T-cell (primary cell): ENCODE results near the gene HOXA9. TPM values are rescaled to one million over a fixed set of nuclear protein-coding genes. Genes with fewer than 3 reads are reported as not detected.

Source experiments
- ATAC-seq, 4 experiments: fragments of 200-7000 bp in 3 of 4; fragments of 150-1000 bp in 1 of 4; cut with Tn5 transposase; replicated peaks in 1 of 4; 1 replicate in 3 of 4; 2 replicates in 1 of 4; pipeline ENCODE4 v1.10.0; 2021; ENCODE audit warnings: moderate library complexity in 3 of 4, mild to moderate bottlenecking in 2 of 4, moderate number of reproducible peaks in 1 of 4
- CTCF ChIA-PET, 2 donors: fragments of 300-600 bp; sonication (Branson Sonifier 250); formaldehyde crosslinking; loops; one replicate each; lab custom pipeline; 2022; ENCODE audit warnings: antibody characterized with exemption in 2 of 2; lab: Charles Lee
- POLR2A ChIA-PET, 2 donors: fragments of 300-600 bp; sonication (Branson Sonifier 250); formaldehyde crosslinking; loops; one replicate each; lab custom pipeline; 2022; ENCODE audit warnings: antibody characterized with exemption in 2 of 2; lab: Charles Lee
- DNase-seq, 35 experiments: peaks; one replicate each; pipeline versions ENCODE4 v3.0.0 to v3.0.0-alpha.2; 2013 to 2023
- H3K27ac ChIP-seq: one replicate; pipeline ENCODE4 v1.5.1; 2013; ENCODE audit warnings: low read length
- H3K27me3 ChIP-seq, 2 experiments: replicated peaks in 1 of 2; 1 replicate in 1 of 2; 2 replicates in 1 of 2; pipeline versions ENCODE4 v1.6.1 to v1.7.0; 2013; ENCODE audit warnings: low read length in 1 of 2, mixed read lengths in 1 of 2; ENCODE audit not compliant: control insufficient read depth in 2 of 2, insufficient read depth in 2 of 2; ENCODE audit errors: extremely low read depth in 1 of 2
- H3K36me3 ChIP-seq, 2 donors: 1 replicate in 1 of 2; 2 replicates in 1 of 2; pipeline versions ENCODE4 v1.6.1 to v1.7.0; 2013; ENCODE audit warnings: low read length in 1 of 2; ENCODE audit not compliant: control insufficient read depth in 2 of 2, insufficient read depth in 1 of 2; ENCODE audit errors: extremely low read depth in 1 of 2
- H3K4me1 ChIP-seq, 2 experiments: 1 replicate in 1 of 2; 2 replicates in 1 of 2; pipeline versions ENCODE4 v1.6.1 to v1.7.0; 2013; ENCODE audit warnings: low read length in 2 of 2, mixed read lengths in 1 of 2; ENCODE audit not compliant: insufficient read depth in 2 of 2, control insufficient read depth in 1 of 2; ENCODE audit errors: extremely low read depth in 1 of 2
- H3K4me3 ChIP-seq, 2 donors: 1 replicate in 1 of 2; 2 replicates in 1 of 2; pipeline versions ENCODE4 v1.5.1 to v1.7.0; 2013; ENCODE audit warnings: mild to moderate bottlenecking in 2 of 2, low read length in 1 of 2, moderate library complexity in 1 of 2; ENCODE audit not compliant: control insufficient read depth in 1 of 2; ENCODE audit errors: extremely low read depth in 1 of 2
- H3K9me3 ChIP-seq: 2 replicates; pipeline ENCODE4 v1.7.0; 2013
- H3K27ac Mint-ChIP-seq, 2 donors: one replicate each; pipeline ENCODE4 v1.8.0; 2020 to 2021; ENCODE audit warnings: mild to moderate bottlenecking in 2 of 2, mixed read lengths in 2 of 2
- H3K27me3 Mint-ChIP-seq, 2 donors: one replicate each; pipeline ENCODE4 v1.8.0; 2021 to 2022; ENCODE audit warnings: mixed read lengths in 2 of 2
- H3K36me3 Mint-ChIP-seq: one replicate; pipeline ENCODE4 v1.8.0; 2021; ENCODE audit warnings: mixed read lengths
- H3K4me1 Mint-ChIP-seq, 3 donors: one replicate each; pipeline ENCODE4 v1.8.0; 2020 to 2022; ENCODE audit warnings: mixed read lengths in 3 of 3, mild to moderate bottlenecking in 1 of 3
- H3K4me3 Mint-ChIP-seq, 3 donors: one replicate each; pipeline ENCODE4 v1.8.0; 2020 to 2022; ENCODE audit warnings: mild to moderate bottlenecking in 3 of 3, mixed read lengths in 3 of 3, moderate library complexity in 3 of 3
- H3K9me3 Mint-ChIP-seq, 3 donors: one replicate each; pipeline ENCODE4 v1.8.0; 2020 to 2022; ENCODE audit warnings: mixed read lengths in 3 of 3
- WGBS: methylation state at CpG from one replicate; pipeline ENCODE4 v1.1.5; 2013; ENCODE audit warnings: missing lambda C conversion rate; ENCODE audit not compliant: insufficient coverage; 5-methylcytosine and 5-hydroxymethylcytosine counted together
- total RNA-seq, 35 experiments: library from RNA in 6 of 35; stranded (reverse) in 6 of 35; fragments of 120-200 nt in 1 of 35; gene quantifications; one replicate each; pipeline versions ENCODE4 v1.2.1 to v1.2.4 and lab custom pipeline; 2013 to 2026

Gene HOXA9
- total RNA-seq, 5 donors from 2014 or later (not counting 1 experiment from before 2014, with no cell fraction given): 0.57 to 0.95 (median 0.79) TPM

- no peaks in the 10 kb centered on the region for H3K9me3 Mint-ChIP-seq
- no peaks in the 10 kb centered on the region for H3K4me1 Mint-ChIP-seq
- DNase-seq (no peak), ATAC-seq (no peak)
- ChIA-PET POLR2A (no interaction called here), CTCF (interaction anchor here in 1 of 2 donors (0.7 kb wide), 1 partner anchor 727 kb away, joined by 3 read pairs; no protein-coding TSS in a partner anchor)
- H3K36me3 ChIP-seq: no peaks in the 10 kb centered on the region
- no peak overlapping the region for H3K27ac ChIP-seq
- no peak overlapping the region for H3K4me3 ChIP-seq
- no peaks in the 10 kb centered on the region for H3K4me1 ChIP-seq
- WGBS: 95% methylated on average over 10 of the region's 19 CpGs
- H3K27me3 Mint-ChIP-seq: peaks cover 0 to 6% of the 10 kb centered on the region in 2 donors
- peaks cover 0 to 40% of the 10 kb centered on the region in 2 experiments for H3K27me3 ChIP-seq
- H3K9me3 ChIP-seq: no peaks in the 10 kb centered on the region
- no peaks in the 10 kb centered on the region for H3K36me3 Mint-ChIP-seq
- no peak overlapping the region for H3K27ac Mint-ChIP-seq
- H3K4me3 Mint-ChIP-seq: no peak overlapping the region
Observed at GRCh38 chr7:27117887-27118491, 47.3 kb downstream of the HOXA9 start.

- Mint-ChIP-seq H3K27me3 (peaks cover 0 to 6% of the 10 kb centered on the region in 2 donors), H3K36me3 (no peaks in the 10 kb centered on the region), H3K4me1 (no peaks in the 10 kb centered on the region), H3K4me3 (no peak overlapping the region), H3K27ac (no peak overlapping the region), H3K9me3 (no peaks in the 10 kb centered on the region)
- H3K4me3 ChIP-seq: no peak overlapping the region
- peaks cover 0 to 41% of the 10 kb centered on the region in 2 experiments for H3K27me3 ChIP-seq
- no peaks in the 10 kb centered on the region for H3K9me3 ChIP-seq
- CTCF ChIA-PET: interaction anchor here in 1 of 2 donors (0.7 kb wide), 1 partner anchor 727 kb away, joined by 3 read pairs; no protein-coding TSS in a partner anchor
- H3K27ac ChIP-seq: no peak overlapping the region
- ATAC-seq (no peak), DNase-seq (no peak)
- no peaks in the 10 kb centered on the region for H3K4me1 ChIP-seq
- no peaks in the 10 kb centered on the region for H3K36me3 ChIP-seq
- WGBS: 82% methylated on average over 8 of the region's 12 CpGs
- POLR2A ChIA-PET: no interaction called here
Observed at GRCh38 chr7:27116962-27117886, 48.1 kb downstream of the HOXA9 start.

- DNase-seq: no peak
- no peaks in the 10 kb centered on the region for H3K36me3 Mint-ChIP-seq
- POLR2A ChIA-PET: interaction anchor here in 1 of 2 donors (0.5 kb wide), 1 partner anchor 1036 kb away, joined by 3 read pairs; no protein-coding TSS in a partner anchor
- peaks cover 0 to 6% of the 10 kb centered on the region in 2 donors for H3K27me3 Mint-ChIP-seq
- Histone ChIP-seq H3K4me1 (no peaks in the 10 kb centered on the region), H3K4me3 (no peak overlapping the region), H3K27ac (no peak overlapping the region), H3K27me3 (peaks cover 0 to 41% of the 10 kb centered on the region in 2 experiments), H3K36me3 (no peaks in the 10 kb centered on the region), H3K9me3 (no peaks in the 10 kb centered on the region)
- no peak overlapping the region for H3K4me3 Mint-ChIP-seq
- no peaks in the 10 kb centered on the region for H3K9me3 Mint-ChIP-seq
- WGBS: 79% methylated on average over 8 of the region's 20 CpGs
- no peaks in the 10 kb centered on the region for H3K4me1 Mint-ChIP-seq
- no peak for ATAC-seq
- H3K27ac Mint-ChIP-seq: no peak overlapping the region
- CTCF ChIA-PET: no interaction called here
Observed at GRCh38 chr7:27116031-27116961, 49.0 kb downstream of the HOXA9 start.

- H3K36me3 Mint-ChIP-seq: no peaks in the 10 kb centered on the region
- POLR2A ChIA-PET: interaction anchor here in 1 of 2 donors (0.5 kb wide), 1 partner anchor 1037 kb away, joined by 3 read pairs; no protein-coding TSS in a partner anchor
Observed at GRCh38 chr7:27115221-27116026, 49.9 kb downstream of the HOXA9 start.

GRCh38 chr7:27114881-27115220, 50.5 kb downstream of the HOXA9 start:
- Mint-ChIP-seq H3K27ac (no peak overlapping the region), H3K27me3 (peaks cover 0 to 6% of the 10 kb centered on the region in 2 donors), H3K36me3 (no peaks in the 10 kb centered on the region), H3K4me1 (no peaks in the 10 kb centered on the region), H3K4me3 (no peak overlapping the region), H3K9me3 (no peaks in the 10 kb centered on the region)
- POLR2A ChIA-PET: no interaction called here
- no peaks in the 10 kb centered on the region for H3K9me3 ChIP-seq
- H3K27me3 ChIP-seq: peaks cover 0 to 37% of the 10 kb centered on the region in 2 experiments
- H3K36me3 ChIP-seq: no peaks in the 10 kb centered on the region
- H3K4me3 ChIP-seq: no peak overlapping the region
- H3K27ac ChIP-seq: no peak overlapping the region
- CTCF ChIA-PET: no interaction called here
- ATAC-seq (no peak), DNase-seq (no peak)
- no peaks in the 10 kb centered on the region for H3K4me1 ChIP-seq
- WGBS: 100% methylated on average over 3 of the region's 6 CpGs

More at GRCh38 chr7:27115221-27116026, 49.9 kb downstream of the HOXA9 start:
- H3K27me3 Mint-ChIP-seq: peaks cover 0 to 6% of the 10 kb centered on the region in 2 donors
- Histone ChIP-seq H3K27ac (no peak overlapping the region), H3K9me3 (no peaks in the 10 kb centered on the region), H3K4me3 (no peak overlapping the region), H3K27me3 (peaks cover 0 to 38% of the 10 kb centered on the region in 2 experiments), H3K36me3 (no peaks in the 10 kb centered on the region), H3K4me1 (no peaks in the 10 kb centered on the region)
- no peaks in the 10 kb centered on the region for H3K4me1 Mint-ChIP-seq
- ATAC-seq (no peak), DNase-seq (no peak)
- 95% methylated on average over 37 of the region's 45 CpGs for WGBS
- no peak overlapping the region for H3K27ac Mint-ChIP-seq
- CTCF ChIA-PET: no interaction called here
- no peaks in the 10 kb centered on the region for H3K9me3 Mint-ChIP-seq
- H3K4me3 Mint-ChIP-seq: no peak overlapping the region
